ENCODE results near the gene KLHL4.

GRCh38 chrX:87528487-87528886 is 10.9 kb downstream of the KLHL4 start:
- TF ChIP-seq, protein P1, sequence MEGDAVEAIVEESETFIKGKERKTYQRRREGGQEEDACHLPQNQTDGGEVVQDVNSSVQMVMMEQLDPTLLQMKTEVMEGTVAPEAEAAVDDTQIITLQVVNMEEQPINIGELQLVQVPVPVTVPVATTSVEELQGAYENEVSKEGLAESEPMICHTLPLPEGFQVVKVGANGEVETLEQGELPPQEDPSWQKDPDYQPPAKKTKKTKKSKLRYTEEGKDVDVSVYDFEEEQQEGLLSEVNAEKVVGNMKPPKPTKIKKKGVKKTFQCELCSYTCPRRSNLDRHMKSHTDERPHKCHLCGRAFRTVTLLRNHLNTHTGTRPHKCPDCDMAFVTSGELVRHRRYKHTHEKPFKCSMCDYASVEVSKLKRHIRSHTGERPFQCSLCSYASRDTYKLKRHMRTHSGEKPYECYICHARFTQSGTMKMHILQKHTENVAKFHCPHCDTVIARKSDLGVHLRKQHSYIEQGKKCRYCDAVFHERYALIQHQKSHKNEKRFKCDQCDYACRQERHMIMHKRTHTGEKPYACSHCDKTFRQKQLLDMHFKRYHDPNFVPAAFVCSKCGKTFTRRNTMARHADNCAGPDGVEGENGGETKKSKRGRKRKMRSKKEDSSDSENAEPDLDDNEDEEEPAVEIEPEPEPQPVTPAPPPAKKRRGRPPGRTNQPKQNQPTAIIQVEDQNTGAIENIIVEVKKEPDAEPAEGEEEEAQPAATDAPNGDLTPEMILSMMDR (IDR thresholded peaks at IDR 0.05), result no peak
- no peak for TF ChIP-seq EZH2 (IDR thresholded peaks at IDR 0.05; ENCODE audit: borderline replicate concordance, insufficient read depth, low read depth, low read length, poor library complexity, severe bottlenecking)
